Measurements from ENCODE around the gene GARNL3.
A peak's percentile ranks its signal among the peaks of the same experiment; 100 is the strongest.

The GARNL3 gene

DNA sequence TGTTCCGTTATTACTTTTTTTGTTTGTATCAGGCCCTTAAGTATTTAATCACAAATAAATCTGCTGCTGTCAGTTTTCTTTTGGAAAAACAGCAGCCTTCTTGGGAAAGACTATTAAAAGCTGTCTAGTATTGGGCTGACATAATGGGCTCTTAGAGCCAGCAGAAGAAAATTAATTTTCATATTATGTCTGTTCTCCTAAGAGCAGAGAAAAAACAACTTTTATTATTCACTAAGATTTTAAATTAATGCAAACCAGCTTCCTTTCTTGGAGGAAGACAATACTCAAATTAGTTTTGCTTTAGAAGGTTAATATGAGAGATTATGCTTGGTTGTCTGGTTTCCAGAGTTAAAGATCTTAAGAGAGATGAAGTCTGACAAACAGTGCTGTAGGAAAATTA lies 30.6 kb upstream of the GARNL3 start:
- no CpG with 5 or more reads among the region's 1 CpG for WGBS (ENCODE audit: insufficient coverage, insufficient read length)
- H3K4me3 ChIP-seq (ENCODE audit: low read length): no peak overlapping the region
- no peaks in the 10 kb centered on the region for H3K9me3 ChIP-seq (ENCODE audit: control insufficient read depth, insufficient read depth, low read length)
- H3K27me3 ChIP-seq (ENCODE audit: control insufficient read depth, insufficient read depth, low read length): no peaks in the 10 kb centered on the region
- H3K27ac ChIP-seq (ENCODE audit: low read length): no peak overlapping the region
- no peaks in the 10 kb centered on the region for H3K4me1 ChIP-seq (ENCODE audit: control insufficient read depth, insufficient read depth, low read length)
- H3K36me3 ChIP-seq (ENCODE audit: control insufficient read depth, insufficient read depth, low read length): no peaks in the 10 kb centered on the region
- DNase-seq (ENCODE audit: low read depth, low spot score): no peak

DNA sequence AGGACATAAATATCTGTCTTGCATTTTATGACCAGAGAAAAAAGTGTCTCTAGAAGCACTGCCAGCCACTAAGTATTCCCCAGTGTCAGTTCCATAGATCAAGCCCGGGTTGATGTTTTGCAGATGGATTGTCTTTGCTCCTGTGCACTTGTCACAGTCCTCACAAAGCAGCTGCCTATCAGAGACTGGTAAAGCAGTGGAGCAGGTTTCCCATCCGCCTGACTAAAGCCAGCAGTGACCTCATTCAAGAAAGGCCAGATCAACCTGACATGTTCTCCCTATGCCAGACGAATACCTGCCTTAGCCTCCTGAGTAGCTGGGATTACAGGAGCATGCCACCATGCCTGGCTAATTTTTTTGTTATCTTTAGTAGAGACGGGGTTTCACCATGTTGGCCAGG lies 26.8 kb upstream of the GARNL3 start:
- H3K9me3 ChIP-seq (ENCODE audit: control insufficient read depth, insufficient read depth, low read length): no peaks in the 10 kb centered on the region
- H3K36me3 ChIP-seq (ENCODE audit: control insufficient read depth, insufficient read depth, low read length): no peaks in the 10 kb centered on the region
- H3K4me3 ChIP-seq (ENCODE audit: low read length): no peak overlapping the region
- DNase-seq (ENCODE audit: low read depth, low spot score): no peak
- H3K27me3 ChIP-seq (ENCODE audit: control insufficient read depth, insufficient read depth, low read length): no peaks in the 10 kb centered on the region
- 0 out of 2 replicates have a peak, but pooled peaks cover 5% of the 10 kb centered on the region for H3K4me1 ChIP-seq (ENCODE audit: control insufficient read depth, insufficient read depth, low read length)
- WGBS (ENCODE audit: insufficient coverage, insufficient read length): no CpG with 5 or more reads among the region's 4 CpGs
- no peak overlapping the region for H3K27ac ChIP-seq (ENCODE audit: low read length)

DNA sequence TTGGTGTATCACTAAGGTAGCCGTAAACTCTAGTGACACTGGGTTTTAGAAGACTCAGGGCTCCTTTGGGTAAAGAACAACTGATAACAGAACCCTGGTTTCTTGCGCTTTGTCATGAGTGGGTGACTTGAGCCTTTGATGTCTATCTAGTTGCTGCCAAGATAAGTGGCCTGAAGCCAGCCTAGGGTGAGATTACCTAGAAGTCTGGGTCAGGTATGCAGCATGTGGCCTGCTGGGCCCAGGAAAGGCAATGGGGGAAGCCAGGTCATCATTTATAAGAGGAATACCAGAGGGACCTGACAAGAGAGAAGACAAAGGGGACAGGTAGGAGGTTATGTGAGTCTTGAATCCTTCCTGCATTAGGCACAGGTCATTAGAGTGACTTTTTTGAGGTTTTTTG lies 23.2 kb upstream of the GARNL3 start:
- no peaks in the 10 kb centered on the region for H3K9me3 ChIP-seq (ENCODE audit: control insufficient read depth, insufficient read depth, low read length)
- no peaks in the 10 kb centered on the region for H3K27me3 ChIP-seq (ENCODE audit: control insufficient read depth, insufficient read depth, low read length)
- H3K36me3 ChIP-seq (ENCODE audit: control insufficient read depth, insufficient read depth, low read length): no peaks in the 10 kb centered on the region
- no peak overlapping the region for H3K4me3 ChIP-seq (ENCODE audit: low read length)
- H3K27ac ChIP-seq (ENCODE audit: low read length): no peak overlapping the region
- WGBS (ENCODE audit: insufficient coverage, insufficient read length): no CpG with 5 or more reads among the region's 2 CpGs
- DNase-seq (ENCODE audit: low read depth, low spot score): no peak
- 0 out of 2 replicates have a peak, but pooled peaks cover 7% of the 10 kb centered on the region for H3K4me1 ChIP-seq (ENCODE audit: control insufficient read depth, insufficient read depth, low read length)

DNA sequence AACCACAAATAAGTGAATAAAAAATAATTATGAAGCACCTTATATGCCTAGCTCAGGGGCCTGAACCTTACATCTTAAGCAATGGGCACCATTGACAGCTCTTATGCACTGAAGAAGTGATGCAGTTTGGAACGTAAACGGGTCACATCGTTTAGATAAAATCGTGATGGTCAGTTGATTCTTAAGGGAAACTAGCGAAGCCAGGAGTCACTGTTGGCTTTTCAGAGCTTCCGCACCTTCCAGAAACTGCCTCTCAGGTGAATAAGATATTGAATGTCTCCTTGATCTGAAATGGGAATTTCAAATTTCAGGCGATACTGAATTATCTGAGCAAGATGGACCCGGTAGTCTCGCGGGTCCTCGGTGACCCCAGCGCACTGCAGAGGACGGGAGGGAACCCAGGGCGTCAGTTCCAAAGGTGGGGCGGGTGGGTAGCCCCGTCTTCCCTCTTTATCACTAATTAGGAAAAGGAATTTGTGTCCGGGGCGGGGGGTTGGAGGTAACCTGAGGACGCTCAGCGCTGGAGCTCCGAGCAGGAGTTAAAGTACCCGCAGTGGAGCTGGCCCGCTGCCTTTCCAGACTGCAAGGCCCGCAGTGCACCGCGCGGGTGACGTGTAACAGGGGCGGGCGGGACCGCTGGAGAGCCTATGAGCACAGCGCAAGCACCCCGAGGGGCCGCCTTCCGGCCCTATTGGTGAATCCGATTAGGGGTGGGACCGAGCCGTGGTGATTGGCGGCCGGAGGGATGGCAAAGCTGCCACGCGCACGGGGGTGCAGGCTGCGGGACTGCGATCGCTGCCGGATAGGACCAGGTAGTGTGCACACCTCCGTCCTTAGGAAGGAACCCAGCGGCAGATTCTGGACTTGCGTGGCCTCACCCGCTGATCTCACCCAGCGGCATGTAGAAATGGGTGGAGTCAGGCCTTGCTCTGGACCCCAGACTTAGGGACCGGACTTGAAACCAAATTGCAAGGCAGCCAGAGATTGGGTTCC lies 19.7 kb upstream of the GARNL3 start:
- Histone ChIP-seq H3K9me3 (ENCODE audit: control insufficient read depth, insufficient read depth, low read length) (no peaks in the 10 kb centered on the region), H3K27me3 (ENCODE audit: control insufficient read depth, insufficient read depth, low read length) (no peaks in the 10 kb centered on the region), H3K4me1 (ENCODE audit: control insufficient read depth, insufficient read depth, low read length) (0 out of 2 replicates have a peak, but pooled peaks cover 7% of the 10 kb centered on the region), H3K4me3 (ENCODE audit: low read length) (peak overlapping the region; percentile 89; the same call in 1 of the 2 replicates), H3K27ac (ENCODE audit: low read length) (no peak overlapping the region), H3K36me3 (ENCODE audit: control insufficient read depth, insufficient read depth, low read length) (no peaks in the 10 kb centered on the region)
- DNase-seq (ENCODE audit: low read depth, low spot score): peak; percentile 89
- WGBS (ENCODE audit: insufficient coverage, insufficient read length): no CpG with 5 or more reads among the region's 53 CpGs

GRCh38 chr9:127245637-127246164 lies 18.9 kb upstream of the GARNL3 start:
- WGBS (ENCODE audit: insufficient coverage, insufficient read length): no CpG with 5 or more reads among the region's 8 CpGs
- Histone ChIP-seq H3K27me3 (ENCODE audit: control insufficient read depth, insufficient read depth, low read length) (no peaks in the 10 kb centered on the region), H3K4me1 (ENCODE audit: control insufficient read depth, insufficient read depth, low read length) (0 out of 2 replicates have a peak, but pooled peaks cover 7% of the 10 kb centered on the region), H3K4me3 (ENCODE audit: low read length) (peak overlapping the region; percentile 89; the same call in 1 of the 2 replicates), H3K36me3 (ENCODE audit: control insufficient read depth, insufficient read depth, low read length) (no peaks in the 10 kb centered on the region), H3K9me3 (ENCODE audit: control insufficient read depth, insufficient read depth, low read length) (no peaks in the 10 kb centered on the region), H3K27ac (ENCODE audit: low read length) (no peak overlapping the region)
- DNase-seq (ENCODE audit: low read depth, low spot score): no peak

GRCh38 chr9:127248241-127248640 lies 16.3 kb upstream of the GARNL3 start:
- WGBS (ENCODE audit: insufficient coverage, insufficient read length): no CpG with 5 or more reads among the region's 3 CpGs

GRCh38 chr9:127249877-127250276 lies 14.7 kb upstream of the GARNL3 start:
- no peaks in the 10 kb centered on the region for H3K36me3 ChIP-seq (ENCODE audit: control insufficient read depth, insufficient read depth, low read length)
- H3K4me1 ChIP-seq (ENCODE audit: control insufficient read depth, insufficient read depth, low read length): peaks cover 2% of the 10 kb centered on the region; the same call in 1 of the 2 replicates
- H3K27me3 ChIP-seq (ENCODE audit: control insufficient read depth, insufficient read depth, low read length): no peaks in the 10 kb centered on the region
- no peaks in the 10 kb centered on the region for H3K9me3 ChIP-seq (ENCODE audit: control insufficient read depth, insufficient read depth, low read length)
- no peak overlapping the region for H3K27ac ChIP-seq (ENCODE audit: low read length)
- no CpG with 5 or more reads among the region's 5 CpGs for WGBS (ENCODE audit: insufficient coverage, insufficient read length)
- no peak for DNase-seq (ENCODE audit: low read depth, low spot score)
- H3K4me3 ChIP-seq (ENCODE audit: low read length): no peak overlapping the region

More at GRCh38 chr9:127248241-127248640, 16.3 kb upstream of the GARNL3 start:
- no peaks in the 10 kb centered on the region for H3K9me3 ChIP-seq (ENCODE audit: control insufficient read depth, insufficient read depth, low read length)
- H3K4me3 ChIP-seq (ENCODE audit: low read length): no peak overlapping the region
- no peak for DNase-seq (ENCODE audit: low read depth, low spot score)
- H3K27ac ChIP-seq (ENCODE audit: low read length): no peak overlapping the region
- no peaks in the 10 kb centered on the region for H3K36me3 ChIP-seq (ENCODE audit: control insufficient read depth, insufficient read depth, low read length)
- H3K4me1 ChIP-seq (ENCODE audit: control insufficient read depth, insufficient read depth, low read length): 0 out of 2 replicates have a peak, but pooled peaks cover 1% of the 10 kb centered on the region
- H3K27me3 ChIP-seq (ENCODE audit: control insufficient read depth, insufficient read depth, low read length): no peaks in the 10 kb centered on the region

- Histone ChIP-seq H3K27ac (ENCODE audit: low read length) (no peak overlapping the region), H3K4me3 (ENCODE audit: low read length) (no peak overlapping the region), H3K9me3 (ENCODE audit: control insufficient read depth, insufficient read depth, low read length) (no peaks in the 10 kb centered on the region), H3K27me3 (ENCODE audit: control insufficient read depth, insufficient read depth, low read length) (no peaks in the 10 kb centered on the region), H3K4me1 (ENCODE audit: control insufficient read depth, insufficient read depth, low read length) (peaks cover 2% of the 10 kb centered on the region; the same call in 1 of the 2 replicates), H3K36me3 (ENCODE audit: control insufficient read depth, insufficient read depth, low read length) (no peaks in the 10 kb centered on the region)
- no CpG with 5 or more reads among the region's 3 CpGs for WGBS (ENCODE audit: insufficient coverage, insufficient read length)
- no peak for DNase-seq (ENCODE audit: low read depth, low spot score)
Observed at GRCh38 chr9:127250896-127251391, 13.6 kb upstream of the GARNL3 start.

- no peaks in the 10 kb centered on the region for H3K27me3 ChIP-seq (ENCODE audit: control insufficient read depth, insufficient read depth, low read length)
- peaks cover 2% of the 10 kb centered on the region; the same call in 1 of the 2 replicates for H3K4me1 ChIP-seq (ENCODE audit: control insufficient read depth, insufficient read depth, low read length)
- no peaks in the 10 kb centered on the region for H3K9me3 ChIP-seq (ENCODE audit: control insufficient read depth, insufficient read depth, low read length)
- DNase-seq (ENCODE audit: low read depth, low spot score): no peak
- WGBS (ENCODE audit: insufficient coverage, insufficient read length): no CpG with 5 or more reads among the region's 4 CpGs
- no peaks in the 10 kb centered on the region for H3K36me3 ChIP-seq (ENCODE audit: control insufficient read depth, insufficient read depth, low read length)
- no peak overlapping the region for H3K4me3 ChIP-seq (ENCODE audit: low read length)
- no peak overlapping the region for H3K27ac ChIP-seq (ENCODE audit: low read length)
Observed at GRCh38 chr9:127252410-127253318, 11.9 kb upstream of the GARNL3 start.

GRCh38 chr9:127253446-127253845 lies 11.1 kb upstream of the GARNL3 start:
- H3K36me3 ChIP-seq (ENCODE audit: control insufficient read depth, insufficient read depth, low read length): no peaks in the 10 kb centered on the region
- H3K27ac ChIP-seq (ENCODE audit: low read length): no peak overlapping the region
- WGBS (ENCODE audit: insufficient coverage, insufficient read length): no CpG with 5 or more reads among the region's 2 CpGs
- H3K4me3 ChIP-seq (ENCODE audit: low read length): no peak overlapping the region
- peaks cover 2% of the 10 kb centered on the region; the same call in 1 of the 2 replicates for H3K4me1 ChIP-seq (ENCODE audit: control insufficient read depth, insufficient read depth, low read length)
- H3K27me3 ChIP-seq (ENCODE audit: control insufficient read depth, insufficient read depth, low read length): no peaks in the 10 kb centered on the region
- DNase-seq (ENCODE audit: low read depth, low spot score): no peak
- H3K9me3 ChIP-seq (ENCODE audit: control insufficient read depth, insufficient read depth, low read length): no peaks in the 10 kb centered on the region
